ENCODE data around the gene RNF133.
"Not testable (repeated sequence)": the region's sequence is repeated elsewhere in the genome, so short reads cannot be mapped to it uniquely, and the experiment has no call there.

The RNF133 gene

DNA sequence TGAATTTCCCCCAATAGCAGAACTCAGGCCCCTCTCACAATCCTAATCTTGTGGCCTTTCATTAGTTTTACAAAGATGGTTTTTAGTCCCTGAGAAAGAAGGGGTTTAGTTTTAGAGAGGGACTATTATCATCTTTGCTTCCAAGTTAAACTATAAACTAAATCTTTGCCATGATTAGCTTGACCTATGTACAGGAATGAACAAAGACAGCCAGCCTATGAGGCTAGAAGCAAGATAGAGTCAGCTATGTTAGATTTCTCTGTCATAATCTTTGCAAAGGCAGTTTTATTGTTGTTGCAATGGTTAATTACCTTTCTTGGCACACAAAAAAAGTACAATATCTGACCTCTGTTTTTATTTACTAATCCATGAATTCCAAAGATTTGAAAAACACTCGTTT, 19.1 kb downstream of the RNF133 start:
- no peaks in the 10 kb centered on the region for H3K27me3 Mint-ChIP-seq (ENCODE audit: low read depth)
- H3K4me1 Mint-ChIP-seq, result peaks cover 4% of the 10 kb centered on the region
- TF ChIP-seq, protein P1, sequence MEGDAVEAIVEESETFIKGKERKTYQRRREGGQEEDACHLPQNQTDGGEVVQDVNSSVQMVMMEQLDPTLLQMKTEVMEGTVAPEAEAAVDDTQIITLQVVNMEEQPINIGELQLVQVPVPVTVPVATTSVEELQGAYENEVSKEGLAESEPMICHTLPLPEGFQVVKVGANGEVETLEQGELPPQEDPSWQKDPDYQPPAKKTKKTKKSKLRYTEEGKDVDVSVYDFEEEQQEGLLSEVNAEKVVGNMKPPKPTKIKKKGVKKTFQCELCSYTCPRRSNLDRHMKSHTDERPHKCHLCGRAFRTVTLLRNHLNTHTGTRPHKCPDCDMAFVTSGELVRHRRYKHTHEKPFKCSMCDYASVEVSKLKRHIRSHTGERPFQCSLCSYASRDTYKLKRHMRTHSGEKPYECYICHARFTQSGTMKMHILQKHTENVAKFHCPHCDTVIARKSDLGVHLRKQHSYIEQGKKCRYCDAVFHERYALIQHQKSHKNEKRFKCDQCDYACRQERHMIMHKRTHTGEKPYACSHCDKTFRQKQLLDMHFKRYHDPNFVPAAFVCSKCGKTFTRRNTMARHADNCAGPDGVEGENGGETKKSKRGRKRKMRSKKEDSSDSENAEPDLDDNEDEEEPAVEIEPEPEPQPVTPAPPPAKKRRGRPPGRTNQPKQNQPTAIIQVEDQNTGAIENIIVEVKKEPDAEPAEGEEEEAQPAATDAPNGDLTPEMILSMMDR (IDR thresholded peaks at IDR 0.05; ENCODE audit: unreplicated experiment in 3 of 3), result no peak

DNA sequence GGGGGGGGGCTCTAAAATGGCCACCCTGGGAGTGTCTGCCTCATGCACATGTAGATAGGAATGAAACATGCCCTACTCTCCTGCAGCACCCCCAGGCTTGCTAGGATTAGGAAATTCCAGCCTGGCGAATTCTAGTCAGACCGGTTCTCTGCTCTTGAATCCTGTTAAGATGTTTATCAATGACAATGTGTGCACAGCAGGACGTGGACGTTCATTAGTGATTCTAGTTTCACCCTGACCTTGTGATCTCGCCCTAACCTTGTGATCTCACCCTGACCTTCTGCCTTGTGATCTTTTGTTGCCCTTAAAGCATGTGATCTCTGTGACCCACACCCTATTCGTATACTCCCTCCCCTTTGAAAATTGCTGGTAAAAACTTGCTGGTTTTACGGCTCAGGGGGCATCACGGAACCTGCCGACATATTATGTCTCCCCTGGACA, 19.6 kb downstream of the RNF133 start:
- not testable (repeated sequence) for H3K9me3 Mint-ChIP-seq; H3K4me3 Mint-ChIP-seq; H3K4me1 Mint-ChIP-seq; H3K27me3 Mint-ChIP-seq (ENCODE audit: low read depth); H3K36me3 Mint-ChIP-seq (ENCODE audit: low read depth)
- peak overlapping the region in 2 of 3 experiments; percentile 8 to 73 for H3K27ac Mint-ChIP-seq

More for the DNA sequence above, 19.1 kb downstream of the RNF133 start:
- Mint-ChIP-seq H3K36me3 (ENCODE audit: low read depth) (no peaks in the 10 kb centered on the region), H3K27ac (peak overlapping the region in 2 of 3 experiments; percentile 8 to 73), H3K4me3 (no peak overlapping the region), H3K9me3 (peaks cover 5% of the 10 kb centered on the region)

DNA sequence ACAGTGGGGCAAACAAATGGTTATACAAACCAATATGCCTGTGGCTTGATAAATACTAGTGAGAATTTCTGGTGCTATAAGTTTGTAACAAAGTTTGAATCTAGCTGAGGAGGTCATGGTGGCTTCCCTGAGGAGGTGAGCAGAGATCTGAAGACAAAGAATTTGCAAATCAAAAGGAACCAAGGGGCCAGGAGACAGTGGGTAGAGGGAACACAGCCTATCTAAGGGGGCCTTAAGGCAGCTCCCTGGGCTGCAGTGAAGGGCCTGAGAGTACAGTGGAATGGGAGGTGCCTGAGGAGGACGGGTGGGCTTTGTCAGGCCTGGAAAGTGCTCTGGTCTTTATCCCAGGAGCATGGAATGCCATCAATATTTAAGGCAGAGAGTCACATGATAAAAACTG, 21.8 kb downstream of the RNF133 start:
- Mint-ChIP-seq H3K27me3 (ENCODE audit: low read depth) (no peaks in the 10 kb centered on the region), H3K4me1 (peaks cover 11% of the 10 kb centered on the region), H3K4me3 (no peak overlapping the region), H3K27ac (no peak overlapping the region), H3K9me3 (peaks cover 5% of the 10 kb centered on the region), H3K36me3 (ENCODE audit: low read depth) (no peaks in the 10 kb centered on the region)
- TF ChIP-seq, protein P1 (IDR thresholded peaks at IDR 0.05; ENCODE audit: unreplicated experiment in 3 of 3), result no peak

DNA sequence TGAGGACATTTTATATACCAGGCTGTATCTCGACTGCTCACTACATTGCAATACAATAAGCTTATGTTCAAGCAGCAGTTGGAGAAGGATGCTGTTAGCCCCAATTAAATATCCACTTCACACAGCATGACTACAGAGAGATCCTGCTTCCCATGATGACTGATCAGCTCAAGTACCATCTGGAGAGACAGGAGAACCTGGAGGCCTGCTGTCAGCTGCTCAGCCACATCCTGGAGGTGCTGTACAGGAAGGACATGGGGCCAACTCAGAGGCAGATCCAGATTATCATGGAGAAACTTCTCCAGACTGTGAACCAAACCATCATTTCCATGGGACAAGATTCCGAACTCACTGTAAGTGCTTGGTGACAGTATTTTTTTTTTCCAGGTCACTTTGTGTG, 22.5 kb downstream of the RNF133 start:
- TF ChIP-seq, protein P1 (IDR thresholded peaks at IDR 0.05; ENCODE audit: unreplicated experiment in 3 of 3), result no peak
- Mint-ChIP-seq H3K27ac (no peak overlapping the region), H3K9me3 (peaks cover 5% of the 10 kb centered on the region), H3K4me1 (peaks cover 14% of the 10 kb centered on the region), H3K36me3 (ENCODE audit: low read depth) (no peaks in the 10 kb centered on the region), H3K27me3 (ENCODE audit: low read depth) (no peaks in the 10 kb centered on the region), H3K4me3 (no peak overlapping the region)

DNA sequence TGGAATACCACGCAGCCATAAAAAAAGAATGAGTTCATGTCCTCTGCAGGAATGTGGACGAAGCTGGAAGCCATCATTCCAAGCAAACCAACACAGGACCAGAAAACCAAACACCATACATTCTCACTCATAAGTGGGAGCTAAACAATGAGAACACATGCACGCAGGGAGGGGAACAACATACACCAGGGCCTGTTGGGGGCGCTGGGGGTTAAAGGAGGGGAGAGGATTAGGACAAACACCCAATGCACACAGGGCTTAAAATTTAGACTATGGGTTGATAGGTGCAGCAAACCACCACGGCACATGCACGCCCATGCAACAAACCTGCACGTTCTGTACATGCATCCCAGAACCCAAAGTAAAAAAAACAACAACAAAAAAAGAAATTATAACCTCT, 23.3 kb downstream of the RNF133 start:
- Mint-ChIP-seq H3K27ac (no peak overlapping the region), H3K4me1 (peaks cover 17% of the 10 kb centered on the region), H3K9me3 (peaks cover 5% of the 10 kb centered on the region), H3K36me3 (ENCODE audit: low read depth) (no peaks in the 10 kb centered on the region), H3K4me3 (no peak overlapping the region), H3K27me3 (ENCODE audit: low read depth) (no peaks in the 10 kb centered on the region)
- TF ChIP-seq, protein P1 (IDR thresholded peaks at IDR 0.05; ENCODE audit: unreplicated experiment in 3 of 3), result no peak

DNA sequence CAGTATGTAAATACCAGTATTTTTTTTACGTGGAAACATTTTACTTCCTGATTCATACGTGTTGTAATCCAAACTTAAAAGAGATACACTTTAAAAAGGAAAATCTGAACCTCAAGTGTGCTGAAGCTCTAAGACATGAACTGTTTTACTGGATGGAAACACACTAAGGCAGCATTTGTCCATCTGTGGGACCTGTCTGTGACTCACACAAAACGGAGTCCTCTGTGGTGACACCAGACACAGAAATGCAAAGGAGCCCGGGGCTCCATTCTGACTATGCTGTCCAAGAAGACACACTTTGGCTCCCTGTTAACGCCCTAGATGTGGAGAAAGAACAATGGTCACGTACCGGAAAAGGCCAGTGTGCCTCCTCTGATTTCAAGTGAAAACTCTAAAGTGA, 23.9 kb downstream of the RNF133 start:
- Mint-ChIP-seq H3K9me3 (peaks cover 5% of the 10 kb centered on the region), H3K36me3 (ENCODE audit: low read depth) (no peaks in the 10 kb centered on the region), H3K27me3 (ENCODE audit: low read depth) (no peaks in the 10 kb centered on the region), H3K4me3 (no peak overlapping the region), H3K4me1 (peaks cover 17% of the 10 kb centered on the region), H3K27ac (peak overlapping the region in 1 of 3 experiments; percentile 43)
- TF ChIP-seq, protein P1 (IDR thresholded peaks at IDR 0.05; ENCODE audit: unreplicated experiment in 3 of 3), result no peak
